Measurements from ENCODE around the gene LONP1.

DNA sequence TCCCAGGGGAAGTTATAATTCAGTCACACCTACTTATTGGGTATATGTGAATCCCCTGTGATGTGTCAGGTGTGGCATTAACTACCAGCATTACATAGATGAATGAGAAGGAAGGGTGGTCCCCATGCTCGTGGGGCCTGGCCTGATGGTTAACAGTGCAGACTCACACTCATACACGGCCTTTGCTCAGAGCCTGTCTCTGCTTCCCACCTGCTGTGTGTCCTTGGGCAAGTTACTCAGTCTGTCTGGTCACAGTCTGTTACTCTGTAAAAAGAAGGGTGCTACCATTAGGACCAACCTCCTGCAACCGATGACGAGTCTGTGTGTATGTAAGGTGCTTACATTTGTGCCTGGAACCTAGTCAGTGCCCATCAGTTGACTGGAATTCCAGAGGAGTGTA is 73.2 kb downstream of the LONP1 start:
- TF ChIP-seq TCF12 (IDR thresholded peaks at IDR 0.05) (no peak), NFIC (IDR thresholded peaks at IDR 0.05; ENCODE audit: borderline replicate concordance) (no peak), FOXM1 (IDR thresholded peaks at IDR 0.05; ENCODE audit: low read depth) (no peak), SMC3 (IDR thresholded peaks at IDR 0.05; ENCODE audit: low read depth, low read length) (no peak), RCOR1 (IDR thresholded peaks at IDR 0.05; ENCODE audit: low read length) (no peak), EZH2phosphoT487 (IDR thresholded peaks at IDR 0.05; ENCODE audit: borderline replicate concordance, low read depth) (no peak), POLR2AphosphoS5 (IDR thresholded peaks at IDR 0.05; ENCODE audit: low read depth, low read length) (no peak), RFX5 (IDR thresholded peaks at IDR 0.05; ENCODE audit: low read length) (no peak), MXI1 (IDR thresholded peaks at IDR 0.05; ENCODE audit: low read depth, low read length) (no peak), RXRA (IDR thresholded peaks at IDR 0.05; ENCODE audit: borderline replicate concordance, low read depth) (no peak)
- TF ChIP-seq, protein P1, sequence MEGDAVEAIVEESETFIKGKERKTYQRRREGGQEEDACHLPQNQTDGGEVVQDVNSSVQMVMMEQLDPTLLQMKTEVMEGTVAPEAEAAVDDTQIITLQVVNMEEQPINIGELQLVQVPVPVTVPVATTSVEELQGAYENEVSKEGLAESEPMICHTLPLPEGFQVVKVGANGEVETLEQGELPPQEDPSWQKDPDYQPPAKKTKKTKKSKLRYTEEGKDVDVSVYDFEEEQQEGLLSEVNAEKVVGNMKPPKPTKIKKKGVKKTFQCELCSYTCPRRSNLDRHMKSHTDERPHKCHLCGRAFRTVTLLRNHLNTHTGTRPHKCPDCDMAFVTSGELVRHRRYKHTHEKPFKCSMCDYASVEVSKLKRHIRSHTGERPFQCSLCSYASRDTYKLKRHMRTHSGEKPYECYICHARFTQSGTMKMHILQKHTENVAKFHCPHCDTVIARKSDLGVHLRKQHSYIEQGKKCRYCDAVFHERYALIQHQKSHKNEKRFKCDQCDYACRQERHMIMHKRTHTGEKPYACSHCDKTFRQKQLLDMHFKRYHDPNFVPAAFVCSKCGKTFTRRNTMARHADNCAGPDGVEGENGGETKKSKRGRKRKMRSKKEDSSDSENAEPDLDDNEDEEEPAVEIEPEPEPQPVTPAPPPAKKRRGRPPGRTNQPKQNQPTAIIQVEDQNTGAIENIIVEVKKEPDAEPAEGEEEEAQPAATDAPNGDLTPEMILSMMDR (IDR thresholded peaks at IDR 0.05) = no peak
- TF ChIP-seq, protein P2, sequence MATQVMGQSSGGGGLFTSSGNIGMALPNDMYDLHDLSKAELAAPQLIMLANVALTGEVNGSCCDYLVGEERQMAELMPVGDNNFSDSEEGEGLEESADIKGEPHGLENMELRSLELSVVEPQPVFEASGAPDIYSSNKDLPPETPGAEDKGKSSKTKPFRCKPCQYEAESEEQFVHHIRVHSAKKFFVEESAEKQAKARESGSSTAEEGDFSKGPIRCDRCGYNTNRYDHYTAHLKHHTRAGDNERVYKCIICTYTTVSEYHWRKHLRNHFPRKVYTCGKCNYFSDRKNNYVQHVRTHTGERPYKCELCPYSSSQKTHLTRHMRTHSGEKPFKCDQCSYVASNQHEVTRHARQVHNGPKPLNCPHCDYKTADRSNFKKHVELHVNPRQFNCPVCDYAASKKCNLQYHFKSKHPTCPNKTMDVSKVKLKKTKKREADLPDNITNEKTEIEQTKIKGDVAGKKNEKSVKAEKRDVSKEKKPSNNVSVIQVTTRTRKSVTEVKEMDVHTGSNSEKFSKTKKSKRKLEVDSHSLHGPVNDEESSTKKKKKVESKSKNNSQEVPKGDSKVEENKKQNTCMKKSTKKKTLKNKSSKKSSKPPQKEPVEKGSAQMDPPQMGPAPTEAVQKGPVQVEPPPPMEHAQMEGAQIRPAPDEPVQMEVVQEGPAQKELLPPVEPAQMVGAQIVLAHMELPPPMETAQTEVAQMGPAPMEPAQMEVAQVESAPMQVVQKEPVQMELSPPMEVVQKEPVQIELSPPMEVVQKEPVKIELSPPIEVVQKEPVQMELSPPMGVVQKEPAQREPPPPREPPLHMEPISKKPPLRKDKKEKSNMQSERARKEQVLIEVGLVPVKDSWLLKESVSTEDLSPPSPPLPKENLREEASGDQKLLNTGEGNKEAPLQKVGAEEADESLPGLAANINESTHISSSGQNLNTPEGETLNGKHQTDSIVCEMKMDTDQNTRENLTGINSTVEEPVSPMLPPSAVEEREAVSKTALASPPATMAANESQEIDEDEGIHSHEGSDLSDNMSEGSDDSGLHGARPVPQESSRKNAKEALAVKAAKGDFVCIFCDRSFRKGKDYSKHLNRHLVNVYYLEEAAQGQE (IDR thresholded peaks at IDR 0.05; ENCODE audit: low read depth, low read length) = no peak
- TF ChIP-seq, protein P3, sequence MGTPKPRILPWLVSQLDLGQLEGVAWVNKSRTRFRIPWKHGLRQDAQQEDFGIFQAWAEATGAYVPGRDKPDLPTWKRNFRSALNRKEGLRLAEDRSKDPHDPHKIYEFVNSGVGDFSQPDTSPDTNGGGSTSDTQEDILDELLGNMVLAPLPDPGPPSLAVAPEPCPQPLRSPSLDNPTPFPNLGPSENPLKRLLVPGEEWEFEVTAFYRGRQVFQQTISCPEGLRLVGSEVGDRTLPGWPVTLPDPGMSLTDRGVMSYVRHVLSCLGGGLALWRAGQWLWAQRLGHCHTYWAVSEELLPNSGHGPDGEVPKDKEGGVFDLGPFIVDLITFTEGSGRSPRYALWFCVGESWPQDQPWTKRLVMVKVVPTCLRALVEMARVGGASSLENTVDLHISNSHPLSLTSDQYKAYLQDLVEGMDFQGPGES (IDR thresholded peaks at IDR 0.05; ENCODE audit: low read depth, low read length) = no peak
